Testis (tissue), 2 donors: ENCODE results near the gene ANO1.

Source experiments
- POLR2A ChIP-seq: fragments of 450-650 bp; IDR thresholded peaks from one replicate; pipeline ENCODE4 v1.6.1; 2017; ENCODE audit warnings: antibody characterized with exemption, mild to moderate bottlenecking, moderate library complexity
- TF ChIP-seq, protein P1 (sequence below), 3 experiments: fragments of 450-650 bp in 2 of 3; fragments of 200-600 bp in 1 of 3; sonication (generic) in 1 of 3; IDR thresholded peaks; one replicate each; pipeline ENCODE4 v1.5.1; 2016 to 2019; ENCODE audit warnings: antibody characterized with exemption in 3 of 3, mild to moderate bottlenecking in 2 of 3, moderate library complexity in 1 of 3

GRCh38 chr11:70072461-70072860 lies 5.7 kb upstream of the ANO1 start:
- TF ChIP-seq, protein P1, sequence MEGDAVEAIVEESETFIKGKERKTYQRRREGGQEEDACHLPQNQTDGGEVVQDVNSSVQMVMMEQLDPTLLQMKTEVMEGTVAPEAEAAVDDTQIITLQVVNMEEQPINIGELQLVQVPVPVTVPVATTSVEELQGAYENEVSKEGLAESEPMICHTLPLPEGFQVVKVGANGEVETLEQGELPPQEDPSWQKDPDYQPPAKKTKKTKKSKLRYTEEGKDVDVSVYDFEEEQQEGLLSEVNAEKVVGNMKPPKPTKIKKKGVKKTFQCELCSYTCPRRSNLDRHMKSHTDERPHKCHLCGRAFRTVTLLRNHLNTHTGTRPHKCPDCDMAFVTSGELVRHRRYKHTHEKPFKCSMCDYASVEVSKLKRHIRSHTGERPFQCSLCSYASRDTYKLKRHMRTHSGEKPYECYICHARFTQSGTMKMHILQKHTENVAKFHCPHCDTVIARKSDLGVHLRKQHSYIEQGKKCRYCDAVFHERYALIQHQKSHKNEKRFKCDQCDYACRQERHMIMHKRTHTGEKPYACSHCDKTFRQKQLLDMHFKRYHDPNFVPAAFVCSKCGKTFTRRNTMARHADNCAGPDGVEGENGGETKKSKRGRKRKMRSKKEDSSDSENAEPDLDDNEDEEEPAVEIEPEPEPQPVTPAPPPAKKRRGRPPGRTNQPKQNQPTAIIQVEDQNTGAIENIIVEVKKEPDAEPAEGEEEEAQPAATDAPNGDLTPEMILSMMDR (IDR thresholded peaks at IDR 0.05), result no peak
- TF ChIP-seq POLR2A, result no peak
